ENCODE measurements around the gene HNF1B. TPM values are rescaled to one million over a fixed set of nuclear protein-coding genes. Genes with fewer than 3 reads are reported as not detected.

The HNF1B gene
- total RNA-seq, 2 donors from 2014 or later: 2.7 to 7.0 TPM

DNA sequence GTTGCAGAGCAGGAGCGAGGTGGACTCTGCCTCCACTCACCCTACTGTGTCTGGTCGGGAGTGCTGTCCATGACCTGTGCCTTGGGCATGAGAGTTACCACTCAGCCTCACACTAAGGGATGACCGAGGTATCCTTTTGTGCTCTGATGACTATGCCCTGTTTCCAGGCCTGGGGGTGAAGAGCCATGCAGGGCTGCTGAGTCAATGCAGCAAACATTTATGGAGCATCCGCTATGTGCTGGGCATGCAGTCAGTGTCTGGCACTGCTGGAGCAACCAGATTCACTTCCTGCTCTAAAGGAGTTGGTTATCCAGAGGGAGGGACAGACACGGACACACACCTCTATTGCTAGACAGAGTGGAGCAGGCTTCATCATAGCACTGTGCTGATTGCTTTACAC lies 7.6 kb upstream of the HNF1B start:
- TF ChIP-seq POLR2AphosphoS5 (IDR thresholded peaks at IDR 0.05) (no peak), POLR2A (IDR thresholded peaks at IDR 0.05) (no peak), CTCF (IDR thresholded peaks at IDR 0.05) (no peak)
- no peak for DNase-seq (ENCODE audit: low spot score)
- Histone ChIP-seq H3K4me1 (replicated peaks) (no peaks in the 10 kb centered on the region), H3K36me3 (no peaks in the 10 kb centered on the region), H3K9me3 (no peaks in the 10 kb centered on the region), H3K4me3 (no peak overlapping the region), H3K27me3 (replicated peaks; ENCODE audit: insufficient read depth) (no peaks in the 10 kb centered on the region), H3K27ac (no peak overlapping the region)
- 85% methylated on average over 5 of the region's 5 CpGs for WGBS
- intact Hi-C loops (cut with DNase I): no loop called here

DNA sequence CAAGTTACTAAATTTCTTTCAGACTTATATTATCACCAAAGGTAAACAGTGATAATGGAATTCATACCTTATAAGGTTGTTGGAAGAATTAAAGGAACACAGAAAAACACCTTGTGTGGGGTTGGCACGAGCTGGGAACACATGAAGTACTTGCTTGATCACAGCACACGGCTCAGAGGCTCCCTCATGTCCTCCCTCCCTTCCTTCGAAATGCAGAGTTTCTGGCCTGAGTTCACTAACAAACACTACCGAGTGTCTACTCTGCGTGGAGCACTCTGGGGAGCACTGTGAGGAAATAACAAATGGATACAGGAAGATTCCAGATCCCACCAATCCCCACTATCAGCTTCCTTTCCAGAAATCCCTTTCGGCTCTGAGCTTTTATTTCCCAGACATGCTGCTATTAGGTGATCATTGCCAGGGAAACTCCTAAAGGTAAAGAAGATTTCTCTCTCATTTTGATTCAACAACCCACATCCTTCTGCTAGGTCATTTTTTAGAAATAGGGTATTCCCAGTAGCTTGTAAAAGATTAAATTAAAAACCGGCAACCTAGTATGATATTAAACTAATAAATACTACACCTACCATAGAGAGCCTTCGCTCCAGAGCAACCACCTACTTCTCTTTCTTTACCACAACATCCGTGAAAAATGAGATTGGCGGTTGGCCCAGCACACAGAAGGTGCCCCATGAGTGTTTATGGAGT lies 6.1 kb upstream of the HNF1B start:
- TF ChIP-seq POLR2AphosphoS5 (IDR thresholded peaks at IDR 0.05): no peak
- no peak for TF ChIP-seq POLR2A (IDR thresholded peaks at IDR 0.05)
- no peak for TF ChIP-seq CTCF (IDR thresholded peaks at IDR 0.05)

DNA sequence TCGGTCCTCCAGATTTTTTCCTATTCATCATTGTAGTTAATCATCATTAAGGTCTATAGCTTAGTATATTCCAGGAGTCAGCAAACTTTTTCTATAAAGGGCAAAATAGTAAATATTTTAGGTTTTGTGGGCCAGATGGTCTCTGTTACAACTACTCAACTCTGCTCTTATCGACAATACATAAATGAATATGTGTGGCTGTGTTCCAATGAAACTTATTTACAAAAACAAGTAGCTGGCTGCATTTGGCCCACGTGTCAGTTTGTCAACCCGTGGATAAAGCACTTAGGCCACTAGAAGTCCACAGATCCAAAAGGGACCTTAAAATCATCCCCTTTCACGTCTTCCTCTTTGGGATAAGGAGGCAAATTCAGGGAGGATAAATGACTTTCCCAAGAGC lies 5.4 kb upstream of the HNF1B start:
- intact Hi-C loops (cut with DNase I): no loop called here
- H3K27ac ChIP-seq: no peak overlapping the region
- DNase-seq (ENCODE audit: low spot score): no peak
- no peak overlapping the region for H3K4me3 ChIP-seq
- H3K4me1 ChIP-seq (replicated peaks): no peaks in the 10 kb centered on the region
- 84% methylated on average over 5 of the region's 5 CpGs for WGBS
- H3K9me3 ChIP-seq: no peaks in the 10 kb centered on the region
- TF ChIP-seq POLR2AphosphoS5 (IDR thresholded peaks at IDR 0.05) (no peak), CTCF (IDR thresholded peaks at IDR 0.05) (no peak), POLR2A (IDR thresholded peaks at IDR 0.05) (no peak)
- no peaks in the 10 kb centered on the region for H3K27me3 ChIP-seq (replicated peaks; ENCODE audit: insufficient read depth)
- H3K36me3 ChIP-seq: no peaks in the 10 kb centered on the region

More for the DNA sequence above, 6.1 kb upstream of the HNF1B start:
- Histone ChIP-seq H3K36me3 (no peaks in the 10 kb centered on the region), H3K9me3 (no peaks in the 10 kb centered on the region), H3K27ac (no peak overlapping the region), H3K4me3 (no peak overlapping the region), H3K27me3 (replicated peaks; ENCODE audit: insufficient read depth) (no peaks in the 10 kb centered on the region), H3K4me1 (replicated peaks) (no peaks in the 10 kb centered on the region)
- no peak for DNase-seq (ENCODE audit: low spot score)
- 72% methylated on average over 10 of the region's 10 CpGs for WGBS
- intact Hi-C loops (cut with DNase I): no loop called here

DNA sequence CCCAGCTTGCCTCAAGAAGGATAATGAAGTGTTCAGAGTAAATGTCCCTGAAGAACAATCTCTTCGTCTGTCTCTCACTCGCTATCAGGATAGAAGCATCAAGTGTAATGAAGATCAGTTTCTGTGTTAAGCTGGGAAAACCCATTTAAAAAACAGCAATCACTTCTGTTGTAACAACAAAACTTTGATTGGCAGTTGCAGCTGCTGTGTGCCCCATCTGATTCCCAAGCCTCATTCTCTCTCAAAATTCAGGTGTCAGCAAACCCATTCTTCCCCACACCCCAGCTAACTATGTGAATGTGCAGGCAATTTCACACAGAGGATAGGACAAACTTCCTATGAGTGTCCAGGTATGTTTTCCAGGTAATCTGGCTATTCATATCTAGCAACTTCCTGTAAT lies 2.4 kb upstream of the HNF1B start:
- no peaks in the 10 kb centered on the region for H3K9me3 ChIP-seq
- H3K4me3 ChIP-seq: no peak overlapping the region
- TF ChIP-seq POLR2A (IDR thresholded peaks at IDR 0.05) (no peak), CTCF (IDR thresholded peaks at IDR 0.05) (no peak), POLR2AphosphoS5 (IDR thresholded peaks at IDR 0.05) (no peak)
- intact Hi-C loops (cut with DNase I): no loop called here
- no peaks in the 10 kb centered on the region for H3K4me1 ChIP-seq (replicated peaks)
- no peak for DNase-seq (ENCODE audit: low spot score)
- no peaks in the 10 kb centered on the region for H3K27me3 ChIP-seq (replicated peaks; ENCODE audit: insufficient read depth)
- H3K36me3 ChIP-seq: no peaks in the 10 kb centered on the region
- no peak overlapping the region for H3K27ac ChIP-seq
- WGBS: 80% methylated on average over 2 of the region's 2 CpGs

- TF ChIP-seq CTCF (IDR thresholded peaks at IDR 0.05): no peak
- TF ChIP-seq POLR2AphosphoS5 (IDR thresholded peaks at IDR 0.05): no peak
- TF ChIP-seq POLR2A (IDR thresholded peaks at IDR 0.05): no peak
- H3K9me3 ChIP-seq: no peaks in the 10 kb centered on the region
- no peaks in the 10 kb centered on the region for H3K36me3 ChIP-seq
- 79% methylated on average over 2 of the region's 2 CpGs for WGBS
- no peak for DNase-seq (ENCODE audit: low spot score)
- H3K4me1 ChIP-seq (replicated peaks): no peaks in the 10 kb centered on the region
- H3K27ac ChIP-seq: no peak overlapping the region
- no peak overlapping the region for H3K4me3 ChIP-seq
- intact Hi-C loops (cut with DNase I): no loop called here
- H3K27me3 ChIP-seq (replicated peaks; ENCODE audit: insufficient read depth): no peaks in the 10 kb centered on the region
These were observed 1.8 kb upstream of the HNF1B start for GRCh38 chr17:37746617-37747016.

All from prostate gland (tissue), 2 donors.